HAP-1 (cell line): ENCODE measurements around the gene AKAP6.

ENCODE experiments used
- DNase-seq, 2 experiments: peaks; one replicate each; pipeline ENCODE4 v3.0.0-alpha.2; 2016 to 2020; ENCODE audit warnings: low spot score in 2 of 2
- H3K27me3 ChIP-seq: fragments of 250-450 bp; sonication (Bioruptor Pico); 2 replicates; pipeline ENCODE4 v1.5.1; 2020; ENCODE audit warnings: low read depth, mild to moderate bottlenecking, moderate library complexity
- H3K36me3 ChIP-seq: fragments of 250-450 bp; sonication (Bioruptor Pico); replicated peaks from 2 replicates; pipeline ENCODE4 v1.5.1; 2020; ENCODE audit warnings: mild to moderate bottlenecking
- H3K4me1 ChIP-seq: fragments of 250-450 bp; sonication (Bioruptor Pico); 2 replicates; pipeline ENCODE4 v1.5.1; 2020; ENCODE audit warnings: mild to moderate bottlenecking
- H3K4me3 ChIP-seq: fragments of 250-450 bp; sonication (Bioruptor Pico); 2 replicates; pipeline ENCODE4 v1.5.1; 2020; ENCODE audit warnings: mild to moderate bottlenecking, moderate library complexity
- H3K9me3 ChIP-seq: fragments of 250-450 bp; sonication (Bioruptor Pico); 2 replicates; pipeline ENCODE4 v1.5.1; 2020; ENCODE audit warnings: mild to moderate bottlenecking, moderate library complexity
- in situ Hi-C: fragments of 300-500 bp; cut with MboI; formaldehyde crosslinking; loops from 3 replicates; pipeline ENCODE4 v1.14.3; 2020; ENCODE audit warnings: low sequenced_read_pairs, inconsistent platforms, mixed read lengths

The AKAP6 gene

GRCh38 chr14:32394038-32394437, 64.9 kb downstream of the AKAP6 start:
- no peak for DNase-seq
- H3K36me3 ChIP-seq: no peaks in the 10 kb centered on the region
- H3K27me3 ChIP-seq: no peaks in the 10 kb centered on the region
- no peaks in the 10 kb centered on the region for H3K9me3 ChIP-seq
- H3K4me1 ChIP-seq: no peaks in the 10 kb centered on the region
- in situ Hi-C loops: no loop called here
- H3K4me3 ChIP-seq: no peak overlapping the region

GRCh38 chr14:32396885-32397284, 67.8 kb downstream of the AKAP6 start:
- Histone ChIP-seq H3K9me3 (no peaks in the 10 kb centered on the region), H3K4me1 (no peaks in the 10 kb centered on the region; the same call in 1 of the 2 replicates), H3K27me3 (no peaks in the 10 kb centered on the region), H3K4me3 (no peak overlapping the region), H3K36me3 (no peaks in the 10 kb centered on the region)
- in situ Hi-C loops: no loop called here
- DNase-seq: no peak

GRCh38 chr14:32397861-32398640, 69.0 kb downstream of the AKAP6 start:
- in situ Hi-C loops: no loop called here

GRCh38 chr14:32399920-32400319, 70.8 kb downstream of the AKAP6 start:
- Histone ChIP-seq H3K4me3 (no peak overlapping the region), H3K9me3 (no peaks in the 10 kb centered on the region), H3K4me1 (peaks cover 10% of the 10 kb centered on the region), H3K27me3 (no peaks in the 10 kb centered on the region), H3K36me3 (no peaks in the 10 kb centered on the region)
- DNase-seq: no peak
- in situ Hi-C loops: no loop called here

More at GRCh38 chr14:32397861-32398640, 69.0 kb downstream of the AKAP6 start:
- DNase-seq: no peak
- no peaks in the 10 kb centered on the region for H3K36me3 ChIP-seq
- H3K9me3 ChIP-seq: no peaks in the 10 kb centered on the region
- H3K4me3 ChIP-seq: no peak overlapping the region
- no peaks in the 10 kb centered on the region; the same call in 1 of the 2 replicates for H3K4me1 ChIP-seq
- H3K27me3 ChIP-seq: no peaks in the 10 kb centered on the region

GRCh38 chr14:32400480-32400879, 71.4 kb downstream of the AKAP6 start:
- H3K4me1 ChIP-seq: peaks cover 10% of the 10 kb centered on the region
- no peak overlapping the region for H3K4me3 ChIP-seq
- in situ Hi-C loops: no loop called here
- no peaks in the 10 kb centered on the region for H3K9me3 ChIP-seq
- H3K36me3 ChIP-seq: no peaks in the 10 kb centered on the region
- H3K27me3 ChIP-seq: no peaks in the 10 kb centered on the region
- DNase-seq: no peak

GRCh38 chr14:32403021-32403420, 73.9 kb downstream of the AKAP6 start:
- Histone ChIP-seq H3K4me1 (peaks cover 10% of the 10 kb centered on the region), H3K4me3 (no peak overlapping the region)
- in situ Hi-C loops: no loop called here

GRCh38 chr14:32403688-32404087, 74.6 kb downstream of the AKAP6 start:
- in situ Hi-C loops: no loop called here
- Histone ChIP-seq H3K4me1 (peaks cover 10% of the 10 kb centered on the region), H3K27me3 (no peaks in the 10 kb centered on the region), H3K4me3 (no peak overlapping the region), H3K9me3 (no peaks in the 10 kb centered on the region), H3K36me3 (no peaks in the 10 kb centered on the region)
- no peak for DNase-seq

More at GRCh38 chr14:32403021-32403420, 73.9 kb downstream of the AKAP6 start:
- Histone ChIP-seq H3K36me3 (no peaks in the 10 kb centered on the region), H3K27me3 (no peaks in the 10 kb centered on the region), H3K9me3 (no peaks in the 10 kb centered on the region)
- no peak for DNase-seq

- H3K36me3 ChIP-seq: no peaks in the 10 kb centered on the region
- in situ Hi-C loops: no loop called here
- DNase-seq: no peak
- peaks cover 10% of the 10 kb centered on the region for H3K4me1 ChIP-seq
- no peaks in the 10 kb centered on the region for H3K9me3 ChIP-seq
- no peaks in the 10 kb centered on the region for H3K27me3 ChIP-seq
- no peak overlapping the region for H3K4me3 ChIP-seq
Observed at GRCh38 chr14:32404784-32405573, 75.9 kb downstream of the AKAP6 start.

- Histone ChIP-seq H3K9me3 (no peaks in the 10 kb centered on the region), H3K27me3 (no peaks in the 10 kb centered on the region), H3K4me3 (no peak overlapping the region), H3K36me3 (no peaks in the 10 kb centered on the region), H3K4me1 (peaks cover 10% of the 10 kb centered on the region)
- in situ Hi-C loops: no loop called here
- DNase-seq: no peak
Observed at GRCh38 chr14:32405856-32406255, 76.8 kb downstream of the AKAP6 start.

GRCh38 chr14:32407130-32407529, 78.0 kb downstream of the AKAP6 start:
- in situ Hi-C loops: no loop called here
- Histone ChIP-seq H3K4me1 (peaks cover 10% of the 10 kb centered on the region), H3K36me3 (no peaks in the 10 kb centered on the region), H3K4me3 (no peak overlapping the region), H3K9me3 (no peaks in the 10 kb centered on the region), H3K27me3 (no peaks in the 10 kb centered on the region)
- DNase-seq: no peak

- Histone ChIP-seq H3K4me1 (peaks cover 10% of the 10 kb centered on the region), H3K36me3 (no peaks in the 10 kb centered on the region), H3K9me3 (no peaks in the 10 kb centered on the region), H3K27me3 (no peaks in the 10 kb centered on the region), H3K4me3 (no peak overlapping the region)
- in situ Hi-C loops: no loop called here
- DNase-seq: peak in 1 of 2 experiments; percentile 32
Observed at GRCh38 chr14:32408018-32408417, 78.9 kb downstream of the AKAP6 start.

- DNase-seq: no peak
- no peaks in the 10 kb centered on the region for H3K36me3 ChIP-seq
- H3K27me3 ChIP-seq: no peaks in the 10 kb centered on the region
- in situ Hi-C loops: no loop called here
- peaks cover 13% of the 10 kb centered on the region for H3K4me1 ChIP-seq
- H3K4me3 ChIP-seq: no peak overlapping the region
- no peaks in the 10 kb centered on the region for H3K9me3 ChIP-seq
Observed at GRCh38 chr14:32412103-32412502, 83.0 kb downstream of the AKAP6 start.

- Histone ChIP-seq H3K4me3 (no peak overlapping the region), H3K36me3 (no peaks in the 10 kb centered on the region), H3K4me1 (peaks cover 18% of the 10 kb centered on the region), H3K27me3 (no peaks in the 10 kb centered on the region), H3K9me3 (no peaks in the 10 kb centered on the region)
- in situ Hi-C loops: no loop called here
- DNase-seq: no peak
Observed at GRCh38 chr14:32412532-32412931, 83.4 kb downstream of the AKAP6 start.

- Histone ChIP-seq H3K4me1 (peaks cover 28% of the 10 kb centered on the region), H3K4me3 (no peak overlapping the region), H3K9me3 (no peaks in the 10 kb centered on the region), H3K36me3 (no peaks in the 10 kb centered on the region), H3K27me3 (no peaks in the 10 kb centered on the region)
- DNase-seq: no peak
- in situ Hi-C loops: no loop called here
Observed at GRCh38 chr14:32413967-32414640, 85.0 kb downstream of the AKAP6 start.
